HG03439 (cell line): Measurements from ENCODE around the gene ANKLE1.
"Not testable (repeated sequence)": the region's sequence is repeated elsewhere in the genome, so short reads cannot be mapped to it uniquely, and the experiment has no call there.

Source experiments
- ATAC-seq: cut with Tn5 transposase; IDR thresholded peaks from one replicate; pipeline ENCODE4 v1.9.1; 2021; ENCODE audit warnings: mild to moderate bottlenecking, moderate library complexity; ENCODE audit not compliant: unreplicated experiment

Gene ANKLE1

DNA sequence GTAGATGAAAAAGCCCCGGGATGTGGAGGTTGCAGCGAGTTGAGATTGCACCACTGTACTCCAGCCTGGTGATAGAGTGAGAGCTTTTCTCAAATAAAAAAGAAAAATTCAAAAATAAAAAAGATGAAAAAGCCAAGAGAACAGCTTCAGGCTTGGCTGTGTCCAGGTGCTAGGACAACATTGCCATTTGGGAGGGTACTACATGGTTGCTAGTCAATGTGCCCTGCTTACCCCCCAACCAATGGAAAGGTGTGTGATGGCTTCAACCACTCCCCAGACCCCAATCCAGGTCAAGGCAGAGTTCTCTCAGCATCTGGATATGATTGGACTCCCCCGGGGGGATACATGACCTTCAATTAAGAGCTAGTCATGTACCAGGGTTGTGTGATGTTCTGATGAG lies 2.3 kb upstream of the ANKLE1 start:
- no peak for ATAC-seq

DNA sequence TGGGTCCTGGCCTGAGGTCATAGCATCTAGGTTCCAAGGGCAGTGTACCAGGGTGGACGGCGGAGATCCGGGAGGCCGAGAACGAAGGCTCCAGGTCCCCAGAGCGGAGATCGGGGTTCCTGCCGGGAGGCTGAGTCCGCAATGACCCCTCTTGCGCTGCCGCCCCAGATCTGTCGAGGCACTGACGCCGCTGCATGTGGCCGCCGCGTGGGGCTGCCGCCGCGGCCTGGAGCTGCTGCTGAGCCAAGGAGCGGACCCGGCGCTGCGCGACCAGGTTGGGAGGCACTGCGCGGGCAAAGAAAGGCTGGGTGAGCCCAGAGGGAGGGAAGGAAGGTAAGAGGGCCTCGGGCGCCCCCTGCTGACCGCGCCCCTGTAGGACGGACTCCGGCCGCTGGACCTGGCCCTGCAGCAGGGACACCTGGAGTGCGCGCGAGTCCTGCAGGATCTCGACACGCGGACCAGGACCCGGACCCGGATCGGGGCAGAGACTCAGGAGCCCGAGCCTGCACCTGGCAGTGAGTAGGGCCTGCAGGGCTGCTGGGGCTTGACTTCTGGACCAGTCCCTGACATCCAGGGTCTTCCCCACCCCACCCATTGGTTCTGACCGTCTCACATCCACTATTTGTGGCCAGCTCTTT lies 906 bp downstream of the ANKLE1 start:
- peak; percentile 56 for ATAC-seq

DNA sequence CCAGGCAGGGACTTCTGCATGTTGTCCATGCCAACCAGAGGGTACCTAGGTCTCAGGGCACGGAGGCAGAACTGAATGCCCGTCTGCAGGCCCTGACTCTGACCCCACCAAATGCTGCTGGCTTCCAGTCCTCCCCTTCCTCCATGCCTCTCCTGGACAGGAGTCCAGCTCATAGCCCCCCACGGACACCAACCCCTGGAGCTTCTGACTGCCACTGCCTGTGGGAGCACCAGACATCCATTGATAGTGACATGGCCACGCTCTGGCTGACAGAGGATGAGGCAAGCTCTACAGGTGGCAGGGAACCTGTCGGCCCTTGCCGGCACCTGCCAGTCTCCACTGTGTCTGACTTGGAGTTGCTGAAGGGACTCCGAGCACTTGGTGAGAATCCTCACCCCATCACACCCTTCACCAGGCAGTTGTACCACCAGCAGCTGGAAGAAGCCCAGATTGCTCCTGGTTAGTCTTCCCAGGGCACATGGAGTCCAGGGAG lies 1.8 kb downstream of the ANKLE1 start:
- no peak for ATAC-seq

DNA sequence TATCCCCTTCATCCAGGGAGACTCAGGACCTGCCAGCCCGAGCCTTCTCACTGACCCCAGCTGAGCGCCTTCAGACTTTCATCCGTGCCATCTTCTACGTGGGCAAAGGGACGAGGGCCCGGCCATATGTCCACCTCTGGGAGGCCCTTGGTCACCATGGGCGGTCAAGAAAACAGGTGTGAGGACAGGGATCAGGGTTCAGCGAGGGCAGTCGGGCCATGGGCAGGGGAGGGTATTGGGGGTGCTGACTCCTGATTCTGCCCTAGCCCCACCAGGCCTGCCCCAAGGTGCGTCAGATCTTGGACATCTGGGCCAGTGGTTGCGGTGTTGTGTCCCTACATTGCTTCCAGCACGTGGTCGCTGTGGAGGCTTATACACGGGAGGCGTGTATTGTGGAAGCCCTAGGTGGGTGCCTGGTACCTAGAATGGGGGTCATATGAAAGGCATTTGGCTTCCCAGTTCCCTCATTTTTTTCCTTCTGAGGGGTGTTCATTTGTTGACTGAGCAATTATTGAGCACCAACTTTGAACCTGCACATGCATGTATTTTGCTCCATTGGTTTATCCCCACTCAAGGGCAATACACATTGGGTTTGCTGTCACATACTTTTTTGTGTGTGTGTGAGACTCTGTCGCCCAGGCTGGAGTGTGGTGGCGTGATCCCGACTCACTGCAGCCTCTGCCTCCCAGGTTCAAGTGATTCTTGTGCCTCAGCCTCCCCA lies 3.9 kb downstream of the ANKLE1 start:
- no peak for ATAC-seq

DNA sequence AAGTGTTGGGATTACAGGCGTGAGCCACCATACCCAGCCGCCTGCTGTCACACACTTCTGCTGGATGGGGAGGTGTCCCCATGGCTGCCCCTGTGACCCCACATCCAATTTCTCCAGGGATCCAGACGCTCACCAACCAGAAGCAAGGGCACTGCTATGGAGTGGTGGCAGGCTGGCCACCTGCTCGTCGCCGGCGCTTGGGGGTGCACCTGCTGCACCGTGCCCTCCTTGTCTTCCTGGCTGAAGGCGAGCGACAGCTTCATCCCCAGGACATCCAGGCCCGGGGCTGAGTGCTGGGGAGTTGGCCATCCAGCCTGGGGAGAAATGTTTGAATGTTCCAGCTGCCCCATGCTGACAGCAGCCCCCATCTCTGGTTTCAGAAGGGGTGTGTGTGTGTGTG lies 4.6 kb downstream of the ANKLE1 start:
- no peak for ATAC-seq

DNA sequence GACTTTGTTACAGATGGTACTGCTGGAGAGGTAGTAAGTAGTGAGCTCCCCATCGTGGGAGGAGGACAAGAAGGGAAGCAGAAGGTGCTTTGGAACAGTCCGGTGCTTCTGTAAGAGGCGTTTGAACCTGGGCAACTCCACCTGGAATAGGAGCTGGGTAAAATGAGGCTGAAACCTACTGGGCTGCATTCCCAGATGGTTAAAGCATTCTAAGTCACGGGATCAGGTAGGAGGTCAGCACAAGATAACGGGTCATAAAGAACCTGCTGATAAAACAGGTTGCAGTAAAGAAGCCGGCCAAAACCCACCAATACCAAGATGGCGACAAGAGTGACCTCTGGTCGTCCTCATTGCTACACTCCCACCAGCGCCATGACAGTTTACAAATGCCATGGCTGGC lies 5.1 kb downstream of the ANKLE1 start:
- ATAC-seq, result no peak

DNA sequence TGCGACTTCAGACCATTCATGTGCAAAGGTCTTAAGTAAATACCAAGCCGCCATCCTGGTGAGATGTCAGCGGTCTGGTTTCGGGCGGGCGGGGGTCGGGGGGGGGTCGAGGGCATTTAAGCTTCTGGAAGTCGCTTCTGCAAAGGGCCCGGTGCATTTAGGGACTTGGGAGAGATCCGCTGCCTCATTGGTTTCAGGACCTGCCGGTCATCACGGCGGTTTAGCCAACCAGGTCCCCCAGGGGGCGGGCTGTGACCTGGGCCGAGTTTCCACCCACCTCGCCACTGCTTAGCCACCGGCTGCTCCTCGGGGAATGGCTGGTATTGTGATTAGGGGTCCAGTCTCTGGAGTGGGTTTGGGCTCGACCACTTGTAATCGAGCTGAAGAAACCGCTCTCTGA lies 7.8 kb downstream of the ANKLE1 start:
- no peak for ATAC-seq

DNA sequence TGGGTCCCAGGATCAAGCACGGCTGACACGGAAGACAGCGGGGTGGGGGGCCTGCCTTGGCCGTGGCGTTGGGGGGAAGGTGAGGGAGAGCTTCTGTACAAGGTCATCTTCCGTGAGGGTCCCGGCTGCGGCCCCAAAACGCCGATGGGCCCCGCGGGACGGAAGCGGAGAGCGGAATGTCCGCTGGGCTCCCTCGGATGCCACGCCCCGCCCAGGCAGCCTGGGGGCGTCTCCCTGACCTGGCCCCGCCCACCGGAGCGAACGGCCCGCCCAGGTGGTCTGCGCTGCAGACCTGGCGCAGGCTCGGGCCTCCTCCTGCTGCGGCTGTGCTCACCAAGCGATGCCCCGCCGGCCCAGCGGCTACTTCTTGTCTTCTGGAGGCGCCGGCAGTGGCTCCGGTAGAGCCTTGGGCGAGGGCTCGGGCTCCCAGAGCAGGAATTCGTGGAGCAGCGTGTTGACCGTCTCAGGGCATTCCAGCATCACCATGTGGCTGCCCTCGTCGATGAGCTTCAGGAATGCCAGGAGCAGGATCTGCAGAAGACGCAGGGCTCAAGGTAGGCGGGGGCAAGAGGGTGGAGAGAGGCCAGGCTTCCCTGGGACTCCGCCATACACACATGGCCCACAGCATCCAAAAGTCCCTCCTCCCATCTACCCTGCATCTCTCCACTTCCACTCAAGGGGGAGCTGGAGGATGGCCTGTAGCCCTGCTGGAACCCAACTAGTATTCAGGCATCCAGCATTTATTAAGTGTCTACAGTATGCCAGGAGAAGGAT lies 10.8 kb downstream of the ANKLE1 start:
- peak; percentile 55 for ATAC-seq

DNA sequence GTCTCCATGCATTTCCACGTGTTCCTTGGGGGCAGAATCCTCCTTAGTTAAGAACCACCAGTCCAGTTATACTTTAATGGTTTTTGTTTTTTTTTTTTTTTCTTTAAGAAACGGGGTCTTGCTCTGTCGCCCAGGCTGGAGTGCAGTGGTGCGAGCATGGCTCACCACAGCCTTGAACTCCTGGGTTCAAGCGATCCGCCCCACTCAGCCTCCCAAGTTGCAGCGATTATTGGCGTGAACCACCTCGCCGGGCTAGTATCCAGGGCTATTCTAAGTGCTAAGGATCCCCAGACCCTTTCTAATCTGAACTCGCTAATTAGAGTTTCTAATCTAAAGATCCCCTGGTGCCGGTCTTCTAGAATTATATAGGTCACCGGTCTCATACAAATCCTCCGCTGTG lies 11.9 kb downstream of the ANKLE1 start:
- no peak for ATAC-seq

DNA sequence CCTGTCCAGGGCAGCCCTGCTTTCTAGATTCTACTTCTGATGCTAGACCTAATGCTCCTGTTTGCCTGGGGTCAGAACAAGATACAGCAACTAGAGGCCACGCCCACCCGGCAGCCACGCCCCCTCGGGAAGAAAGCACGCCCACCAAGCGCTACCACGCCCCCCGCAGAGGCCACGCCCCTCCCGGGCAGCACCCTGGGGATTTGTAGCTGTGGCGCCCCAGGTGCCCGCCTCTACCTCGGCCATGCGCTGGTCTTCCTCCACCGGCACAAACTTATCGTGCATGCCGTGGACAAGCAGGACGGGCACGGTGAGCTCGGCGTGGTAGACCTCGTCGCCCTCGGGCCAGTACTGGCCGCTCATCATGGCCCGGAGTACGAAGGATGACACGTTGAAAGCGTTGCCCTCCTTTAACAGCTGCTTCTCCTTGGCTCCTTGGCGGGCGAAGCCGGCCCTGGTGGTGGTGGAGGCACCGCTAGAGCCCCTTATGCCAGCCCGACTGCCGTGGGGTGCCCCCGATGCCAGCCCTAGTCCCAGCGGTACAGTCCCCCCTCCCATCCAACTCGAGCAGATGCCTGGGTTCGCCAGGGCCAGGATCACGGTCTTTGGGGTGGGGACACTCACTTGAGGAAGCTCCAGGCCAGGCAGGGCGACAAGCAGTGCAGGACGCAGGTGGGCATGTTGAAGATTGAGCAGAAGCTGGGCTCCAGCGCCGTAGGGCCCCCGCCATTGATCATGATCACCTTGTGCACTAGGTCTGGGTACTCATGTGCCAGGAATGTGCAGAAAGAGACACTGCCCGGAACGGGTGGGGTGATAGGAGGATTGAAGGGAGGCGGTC lies 12.6 kb downstream of the ANKLE1 start:
- ATAC-seq, result no peak

DNA sequence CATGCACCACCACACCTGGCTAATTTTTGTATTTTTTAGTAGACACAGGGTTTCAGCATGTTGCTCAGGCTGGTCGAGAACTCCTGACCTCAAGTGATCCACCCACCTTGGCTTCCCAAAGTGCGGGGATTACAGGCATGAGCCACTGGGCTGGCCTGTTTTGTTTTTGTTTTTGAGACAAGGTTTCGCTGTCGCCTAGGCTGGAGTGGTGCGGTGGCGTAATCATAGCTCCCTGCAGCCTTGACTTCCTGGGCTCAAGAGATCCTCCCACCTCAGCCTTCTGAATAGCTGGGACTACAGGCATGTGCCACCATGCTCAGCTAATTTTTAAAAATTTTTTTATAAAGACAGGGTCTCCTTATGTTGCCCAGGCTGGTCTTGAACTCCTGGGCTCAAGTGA lies 13.8 kb downstream of the ANKLE1 start:
- ATAC-seq, result not testable (repeated sequence)

DNA sequence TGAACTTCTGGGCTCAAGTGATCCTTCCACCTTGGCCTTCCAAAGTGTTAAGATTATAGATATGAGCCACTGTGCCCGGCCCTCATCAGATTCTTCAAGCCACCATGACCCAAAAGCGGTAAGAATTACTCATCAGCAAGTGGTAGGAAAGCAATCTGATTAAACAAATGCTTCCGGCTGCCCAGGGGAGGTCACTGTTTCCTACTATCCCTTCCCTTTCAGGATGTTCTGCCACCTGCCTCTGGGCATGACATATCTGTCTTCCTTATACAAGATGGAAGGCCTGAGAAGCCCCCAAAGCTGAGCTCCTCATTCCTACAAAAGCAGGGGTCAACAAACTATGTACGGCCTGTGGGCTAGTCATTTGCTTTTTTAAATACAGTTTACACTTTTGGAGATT lies 14.6 kb downstream of the ANKLE1 start:
- no peak for ATAC-seq

DNA sequence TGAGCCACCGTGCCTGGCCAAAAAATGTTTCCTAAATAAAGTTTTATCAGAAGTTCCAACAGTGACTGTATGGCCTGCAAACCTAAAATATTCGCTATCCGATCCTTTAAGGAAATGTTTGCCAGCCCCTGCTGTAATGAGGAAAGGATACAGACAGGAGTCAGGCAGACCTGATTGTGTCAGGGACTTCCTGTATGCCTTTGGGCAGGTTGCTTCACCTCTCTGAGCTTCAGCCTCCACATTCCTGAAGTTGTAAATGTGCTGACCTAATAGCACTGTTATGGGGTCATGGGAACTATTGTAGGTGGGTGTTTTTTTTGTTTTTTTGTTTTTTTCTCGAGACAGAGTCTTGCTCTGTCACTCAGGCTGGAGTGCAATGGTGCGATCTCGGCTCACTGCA lies 15.3 kb downstream of the ANKLE1 start:
- no peak for ATAC-seq

DNA sequence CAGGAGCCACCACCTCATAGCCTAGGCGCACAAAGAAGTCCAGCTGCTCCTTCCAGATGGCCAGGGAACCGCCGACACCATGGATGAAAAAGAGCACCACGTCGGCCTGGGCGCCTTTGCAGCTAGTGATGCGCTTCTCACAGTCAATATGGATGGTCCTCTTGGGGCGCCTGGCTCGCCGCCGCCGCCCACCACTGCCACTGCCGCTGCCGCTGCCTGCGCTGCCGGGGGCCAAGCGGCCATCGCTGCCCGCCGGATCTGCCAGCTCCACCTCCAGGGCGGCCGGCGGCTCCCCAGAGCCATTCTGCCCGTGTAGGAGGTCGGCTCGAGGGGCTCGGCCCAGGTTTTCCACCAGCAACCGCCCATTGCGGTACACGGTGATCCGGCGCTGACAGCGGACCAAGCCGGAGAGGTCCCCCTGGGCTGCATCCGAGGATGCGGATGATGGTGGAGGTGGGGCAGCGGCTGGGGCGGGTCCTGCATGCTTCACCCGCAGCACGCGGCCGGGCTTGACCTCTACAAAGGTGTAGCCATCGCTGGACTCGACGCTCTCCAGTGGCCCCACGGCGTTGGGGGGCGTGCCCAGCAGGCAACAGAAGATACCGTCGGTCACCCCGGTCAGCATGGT lies 19.4 kb downstream of the ANKLE1 start:
- ATAC-seq, result no peak

DNA sequence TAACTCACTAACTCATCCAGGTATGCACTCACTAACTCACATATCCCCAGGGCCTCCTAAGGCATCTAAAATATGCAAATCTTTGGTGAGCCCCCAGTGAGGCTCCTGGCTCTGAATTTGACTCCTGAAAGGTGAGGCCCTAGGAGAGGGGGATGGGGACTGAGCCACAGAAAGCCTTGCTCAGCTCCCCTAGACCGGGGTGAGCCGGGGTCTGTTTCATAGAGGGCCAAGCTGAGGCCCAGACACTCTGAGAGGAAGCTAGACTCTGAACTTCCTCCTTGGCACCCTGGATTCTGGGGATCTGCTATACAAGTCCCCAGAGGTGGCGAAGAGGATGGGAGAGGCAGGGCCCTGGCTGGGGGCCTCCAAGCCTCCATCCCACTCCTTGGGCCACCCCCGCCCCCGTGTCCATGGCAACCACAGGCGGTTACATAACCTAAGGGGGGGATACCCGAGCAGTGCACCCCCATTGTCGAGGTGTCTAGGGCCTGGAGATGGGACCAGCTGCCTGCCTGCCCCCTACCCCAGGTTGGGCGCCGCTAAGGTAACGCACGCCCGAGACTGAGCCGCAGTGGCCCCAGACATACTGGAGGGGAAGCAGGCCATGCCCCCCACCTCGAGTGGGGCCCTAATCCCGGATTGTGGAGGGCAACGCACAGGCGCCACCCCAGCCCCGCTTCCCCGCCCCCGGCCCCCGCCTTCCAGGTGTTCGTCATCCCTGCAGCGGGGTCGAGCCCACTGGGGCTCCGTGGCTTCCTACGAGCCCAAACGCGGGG lies 20.9 kb downstream of the ANKLE1 start:
- ATAC-seq, result no peak

DNA sequence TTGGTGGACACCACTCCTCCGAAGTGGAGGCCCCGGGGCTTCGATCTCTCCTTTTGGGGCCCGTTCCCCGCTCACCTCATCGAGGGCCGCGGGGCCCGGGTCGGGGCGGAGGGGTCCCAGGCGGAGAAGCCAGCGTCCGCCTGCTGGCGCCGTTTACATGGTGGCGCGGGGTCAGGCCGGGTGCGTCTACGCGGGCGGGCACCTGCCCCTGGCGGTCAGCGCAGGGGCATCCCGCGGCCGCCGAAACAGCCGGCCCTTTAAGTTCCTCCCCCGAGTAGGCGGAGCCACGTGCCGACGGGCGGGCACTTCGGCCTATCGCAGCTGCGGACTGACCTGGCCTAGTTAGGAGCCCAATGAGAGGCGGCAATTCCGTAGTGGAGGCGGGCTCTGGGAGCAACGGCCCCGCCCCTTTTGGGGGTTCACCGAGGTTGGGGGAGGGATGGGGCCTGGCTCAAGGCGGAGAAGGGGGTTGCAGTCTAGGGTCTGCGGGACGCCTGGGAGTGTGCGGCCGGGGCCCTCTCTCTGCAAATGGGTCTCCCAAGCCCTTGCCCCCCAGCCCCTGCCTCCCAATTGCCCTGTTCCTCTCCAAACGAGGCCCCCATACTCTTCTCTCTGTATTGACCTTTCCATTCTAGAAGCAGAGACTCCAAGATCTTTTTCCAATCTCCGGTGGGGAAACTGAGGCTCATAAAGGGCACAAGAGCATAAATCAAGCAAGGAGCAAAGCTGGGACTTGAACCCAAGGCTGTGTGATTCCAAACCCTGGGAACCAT lies 21.7 kb downstream of the ANKLE1 start, which contains the start of gene ABHD8:
Gene ABHD8 (minus strand): TSS at position 259 of the 773 bp plus-strand sequence. CDS start 1,809 bp downstream, outside the sequence.
- ATAC-seq, result peak; percentile 46

DNA sequence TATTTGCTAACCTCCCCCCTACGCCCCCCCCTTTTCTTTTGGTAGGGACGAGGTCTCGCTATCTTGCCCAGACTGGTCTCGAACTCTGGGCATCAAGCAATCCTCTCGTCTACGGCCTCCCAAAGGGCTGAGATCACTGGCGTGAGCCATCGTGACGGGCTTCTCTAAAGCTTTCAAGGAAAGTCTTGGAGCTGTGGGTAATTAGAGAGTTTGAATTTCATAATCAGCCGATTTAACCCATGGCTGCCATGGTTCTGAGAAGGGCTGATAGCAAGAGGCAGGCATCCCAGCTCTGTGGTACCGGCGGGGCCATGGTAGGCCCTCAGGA lies 22.2 kb downstream of the ANKLE1 start:
- ATAC-seq, result no peak

DNA sequence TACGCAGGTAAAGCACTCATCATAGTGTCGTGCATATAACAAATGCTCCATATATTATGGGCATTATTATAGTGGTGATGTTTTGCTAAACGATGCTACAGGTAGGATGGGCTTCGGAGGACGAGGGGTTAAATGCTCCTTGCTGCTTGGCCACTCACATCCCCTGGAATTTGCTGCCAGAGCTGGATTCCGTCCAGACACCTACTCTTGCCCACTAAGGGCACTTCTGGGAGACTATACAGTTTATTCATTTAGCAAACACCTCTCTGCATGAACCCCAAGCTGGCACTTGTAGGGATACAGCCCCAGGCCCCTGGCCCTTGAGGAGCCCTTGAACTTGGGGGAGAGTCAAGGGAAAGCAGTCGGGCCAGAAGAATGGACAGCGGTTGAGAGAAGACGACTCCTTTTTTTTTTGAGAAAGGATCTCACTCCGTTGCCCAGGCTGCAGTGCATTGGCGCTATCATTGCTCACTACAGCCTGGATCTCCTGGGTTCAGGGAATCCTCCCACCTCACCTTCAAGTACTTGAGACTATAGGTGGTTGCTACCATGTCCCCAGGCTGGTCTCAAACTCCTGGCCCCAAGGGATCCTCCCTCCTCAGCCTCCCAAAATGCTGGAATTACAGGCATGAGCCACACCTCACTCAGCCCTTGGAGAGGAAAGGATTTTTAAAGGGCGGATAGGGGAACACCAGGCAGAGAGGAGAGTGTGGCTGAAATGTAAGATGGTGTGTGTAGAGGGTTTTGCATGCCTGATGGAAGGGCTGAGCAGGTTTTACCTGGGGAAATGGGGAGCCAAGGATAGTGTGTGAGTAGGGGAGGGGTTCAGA lies 22.9 kb downstream of the ANKLE1 start:
- no peak for ATAC-seq
